Pancreas (tissue), 10 donors: ENCODE data around the gene IZUMO2. TPM values are rescaled to one million over a fixed set of nuclear protein-coding genes. Genes with fewer than 3 reads are reported as not detected.
A peak's percentile ranks its signal among the peaks of the same experiment; 100 is the strongest.

Source experiments
- ATAC-seq, 4 donors: fragments of 200-7000 bp; cut with Tn5 transposase; one replicate each; pipeline versions ENCODE4 v1.8.0 to v1.9.1; 2020; ENCODE audit warnings: mild to moderate bottlenecking in 4 of 4, moderate library complexity in 4 of 4
- DNase-seq, 6 donors: peaks; one replicate each; pipeline ENCODE4 v3.0.0-alpha.2; 2020
- FAIRE-seq: peaks from 2 replicates; lab custom pipeline; 2012; peaks lifted over from hg19 to GRCh38; lab: Jason Lieb, UNC
- H3K27ac ChIP-seq, 4 donors: fragments of 200-600 bp; sonication (generic); 1 replicate in 3 of 4; 2 replicates in 1 of 4; pipeline versions ENCODE4 v1.5.0 to v1.8.0; 2020
- H3K27me3 ChIP-seq, 4 donors: fragments of 200-600 bp; one replicate each; pipeline ENCODE4 v1.8.0; 2021
- H3K36me3 ChIP-seq, 3 donors: fragments of 200-600 bp; sonication (generic) in 1 of 3; one replicate each; pipeline versions ENCODE4 v1.5.0 to v1.8.0; 2020 to 2021
- H3K4me1 ChIP-seq, 3 donors: fragments of 200-600 bp; one replicate each; pipeline ENCODE4 v1.8.0; 2021
- H3K4me3 ChIP-seq, 4 donors: fragments of 200-600 bp; sonication (generic) in 2 of 4; one replicate each; pipeline versions ENCODE4 v1.5.0 to v1.8.0; 2020 to 2021
- H3K9me3 ChIP-seq, 4 donors: fragments of 200-600 bp; one replicate each; pipeline ENCODE4 v1.8.0; 2021
- CTCF ChIP-seq, 4 donors: fragments of 200-600 bp; sonication (generic) in 3 of 4; IDR thresholded peaks; one replicate each; pipeline versions ENCODE4 v1.5.0 to v1.8.0; 2021; ENCODE audit warnings: antibody characterized with exemption in 4 of 4
- WGBS, 2 donors: extraction: QIAGEN DNeasy Blood & Tissue Kit; methylation state at CpG; one replicate each; pipeline ENCODE4 v1.1.7; 2013; 5-methylcytosine and 5-hydroxymethylcytosine counted together
- intact Hi-C, 3 donors: fragments of 100-400 bp; cut with DNase I; formaldehyde crosslinking; loops; one replicate each; pipeline versions ENCODE4 v1.11.1 to v1.14.2; 2022
- polyA plus RNA-seq, 2 donors: library from polyadenylated mRNA; stranded (reverse); fragments of 200-250 nt; gene quantifications; one replicate each; pipeline ENCODE4 v1.2.3, GENCODE V29; 2013
- total RNA-seq, 6 donors: library from RNA; stranded (reverse); fragmentation: NEBNext Ultra II Directional in 4 of 6; extraction: Animal tissue kit (Norgen Biotek cat#: 25700) in 4 of 6; gene quantifications; one replicate each; pipeline versions ENCODE4 v1.2.1 to v1.2.4, GENCODE V29; 2021 to 2023
- donor health status: healthy with polysubstance abuse.
- donor health status: DM: no; HTN: no; CAD: no; lungs with moderate emphysema.
- donor health status: DM: no; HTN: no; CAD: no.
- donor health status: control.
- donor health status: control.
- donor health status: Bipolar disorder and iron deficiency.
- donor health status: DM: yes; HTN: yes; CAD: no.
- donor health status: DM: no; HTN: no; CAD: no.
- donor health status: DM: no; HTN: no; CAD: no.
- donor health status: DM: yes; HTN: yes; CAD: no.

The IZUMO2 gene
- total and polyA plus RNA-seq, 8 donors = not detected

- no peak for FAIRE-seq
- H3K4me3 ChIP-seq = no peak overlapping the region
- peak overlapping the region in 1 of 4 donors; percentile 47 for H3K27ac ChIP-seq
- no peak for TF ChIP-seq CTCF (IDR thresholded peaks at IDR 0.05)
- H3K4me1 ChIP-seq = no peaks in the 10 kb centered on the region
- ATAC-seq = no peak
- H3K27me3 ChIP-seq = no peaks in the 10 kb centered on the region
- WGBS, 2 donors = 40 to 49% methylated on average over 1 of the region's 1 CpG
- DNase-seq = no peak
- no peaks in the 10 kb centered on the region for H3K9me3 ChIP-seq
- H3K36me3 ChIP-seq = no peaks in the 10 kb centered on the region
- intact Hi-C loops = no loop called here
Observed at GRCh38 chr19:50178320-50178719, 15.2 kb upstream of the IZUMO2 start.

- ATAC-seq (no peak), FAIRE-seq (no peak), DNase-seq (no peak)
- no peaks in the 10 kb centered on the region for H3K36me3 ChIP-seq
- no peak overlapping the region for H3K27ac ChIP-seq
- 67 to 81% methylated on average over 9 of the region's 9 CpGs for WGBS, 2 donors
- no peaks in the 10 kb centered on the region for H3K27me3 ChIP-seq
- no peak for TF ChIP-seq CTCF (IDR thresholded peaks at IDR 0.05)
- no peaks in the 10 kb centered on the region for H3K9me3 ChIP-seq
- intact Hi-C loops = no loop called here
- H3K4me3 ChIP-seq = no peak overlapping the region
- H3K4me1 ChIP-seq = no peaks in the 10 kb centered on the region
Observed at GRCh38 chr19:50176775-50177174, 13.7 kb upstream of the IZUMO2 start.

GRCh38 chr19:50175924-50176323, 12.8 kb upstream of the IZUMO2 start:
- Histone ChIP-seq H3K4me1 (no peaks in the 10 kb centered on the region), H3K27me3 (no peaks in the 10 kb centered on the region), H3K9me3 (no peaks in the 10 kb centered on the region), H3K4me3 (no peak overlapping the region), H3K36me3 (no peaks in the 10 kb centered on the region), H3K27ac (no peak overlapping the region)
- WGBS, 2 donors = 69 to 72% methylated on average over 10 of the region's 10 CpGs
- FAIRE-seq (no peak), DNase-seq (no peak), ATAC-seq (no peak)
- no peak for TF ChIP-seq CTCF (IDR thresholded peaks at IDR 0.05)
- intact Hi-C loops = no loop called here

- no peak for TF ChIP-seq CTCF (IDR thresholded peaks at IDR 0.05)
- no peak for DNase-seq
- no peak for ATAC-seq
- Histone ChIP-seq H3K9me3 (no peaks in the 10 kb centered on the region), H3K27ac (no peak overlapping the region), H3K4me3 (no peak overlapping the region), H3K36me3 (no peaks in the 10 kb centered on the region), H3K27me3 (no peaks in the 10 kb centered on the region), H3K4me1 (no peaks in the 10 kb centered on the region)
- WGBS, 2 donors = 28 to 35% methylated on average over 5 of the region's 5 CpGs
- intact Hi-C loops = no loop called here
- FAIRE-seq = no peak
Observed at GRCh38 chr19:50174100-50174793, 11.2 kb upstream of the IZUMO2 start.

- ATAC-seq = peak in 3 of 4 donors; percentile 35 to 78 (median 75)
- no peak for FAIRE-seq
- TF ChIP-seq CTCF (IDR thresholded peaks at IDR 0.05) = no peak
- no peak for DNase-seq
- H3K27me3 ChIP-seq = no peaks in the 10 kb centered on the region
- no peak overlapping the region for H3K4me3 ChIP-seq
- no peaks in the 10 kb centered on the region for H3K36me3 ChIP-seq
- H3K4me1 ChIP-seq = no peaks in the 10 kb centered on the region
- no peaks in the 10 kb centered on the region for H3K9me3 ChIP-seq
- 59 to 74% methylated on average over 8 of the region's 8 CpGs for WGBS, 2 donors
- intact Hi-C loops = no loop called here
- no peak overlapping the region for H3K27ac ChIP-seq
Observed at GRCh38 chr19:50173127-50173526, 10.0 kb upstream of the IZUMO2 start.
